GM12872 (cell line): ENCODE data around the gene UBQLN2.

ENCODE experiments used
- TF ChIP-seq, protein P1 (sequence below): IDR thresholded peaks from 3 replicates; pipeline ENCODE4 v1.5.1; 2011; ENCODE audit warnings: low read depth, mild to moderate bottlenecking, low read length, moderate library complexity; ENCODE audit not compliant: insufficient read depth

Gene UBQLN2

DNA sequence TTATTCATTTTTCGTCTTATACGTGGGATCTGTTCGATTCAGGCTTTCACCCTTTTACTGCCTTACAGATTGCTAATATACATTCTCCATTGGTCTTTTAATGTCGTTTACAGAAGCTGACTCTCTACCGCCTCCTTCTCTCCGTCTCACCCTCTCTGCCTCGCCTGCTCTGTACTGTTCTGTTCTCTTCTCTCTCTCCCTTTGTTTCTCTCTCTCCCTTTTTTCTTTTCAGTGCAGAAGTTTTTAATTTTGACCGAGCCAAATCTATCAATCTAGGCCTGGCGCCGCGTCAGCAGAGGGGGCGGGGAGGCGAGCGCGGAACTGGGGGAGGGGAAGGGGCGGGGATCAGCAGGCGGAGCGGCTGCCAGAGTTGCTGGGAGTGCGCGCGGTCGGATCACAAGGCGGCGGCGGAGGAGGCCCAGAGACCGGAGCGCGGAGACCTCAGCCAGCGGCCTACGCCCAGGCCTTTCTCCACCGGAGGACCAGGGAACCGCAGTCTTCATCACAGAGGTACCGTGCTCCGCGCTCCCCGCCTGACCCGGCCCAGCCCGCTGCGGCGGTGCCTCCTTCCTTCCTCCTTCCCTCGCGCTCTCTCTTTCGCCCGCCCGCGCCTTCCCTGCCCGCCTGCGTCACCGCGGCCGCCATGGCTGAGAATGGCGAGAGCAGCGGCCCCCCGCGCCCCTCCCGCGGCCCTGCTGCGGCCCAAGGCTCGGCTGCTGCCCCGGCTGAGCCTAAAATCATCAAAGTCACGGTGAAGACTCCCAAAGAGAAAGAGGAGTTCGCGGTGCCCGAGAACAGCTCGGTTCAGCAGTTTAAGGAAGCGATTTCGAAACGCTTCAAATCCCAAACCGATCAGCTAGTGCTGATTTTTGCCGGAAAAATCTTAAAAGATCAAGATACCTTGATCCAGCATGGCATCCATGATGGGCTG is at the start of gene UBQLN2:
Gene UBQLN2, plus strand, starts transcription at position 397 of the 931 bp plus-strand sequence. Its CDS starts 247 bp downstream, at position 644.
- TF ChIP-seq, protein P1, sequence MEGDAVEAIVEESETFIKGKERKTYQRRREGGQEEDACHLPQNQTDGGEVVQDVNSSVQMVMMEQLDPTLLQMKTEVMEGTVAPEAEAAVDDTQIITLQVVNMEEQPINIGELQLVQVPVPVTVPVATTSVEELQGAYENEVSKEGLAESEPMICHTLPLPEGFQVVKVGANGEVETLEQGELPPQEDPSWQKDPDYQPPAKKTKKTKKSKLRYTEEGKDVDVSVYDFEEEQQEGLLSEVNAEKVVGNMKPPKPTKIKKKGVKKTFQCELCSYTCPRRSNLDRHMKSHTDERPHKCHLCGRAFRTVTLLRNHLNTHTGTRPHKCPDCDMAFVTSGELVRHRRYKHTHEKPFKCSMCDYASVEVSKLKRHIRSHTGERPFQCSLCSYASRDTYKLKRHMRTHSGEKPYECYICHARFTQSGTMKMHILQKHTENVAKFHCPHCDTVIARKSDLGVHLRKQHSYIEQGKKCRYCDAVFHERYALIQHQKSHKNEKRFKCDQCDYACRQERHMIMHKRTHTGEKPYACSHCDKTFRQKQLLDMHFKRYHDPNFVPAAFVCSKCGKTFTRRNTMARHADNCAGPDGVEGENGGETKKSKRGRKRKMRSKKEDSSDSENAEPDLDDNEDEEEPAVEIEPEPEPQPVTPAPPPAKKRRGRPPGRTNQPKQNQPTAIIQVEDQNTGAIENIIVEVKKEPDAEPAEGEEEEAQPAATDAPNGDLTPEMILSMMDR, result no peak

DNA sequence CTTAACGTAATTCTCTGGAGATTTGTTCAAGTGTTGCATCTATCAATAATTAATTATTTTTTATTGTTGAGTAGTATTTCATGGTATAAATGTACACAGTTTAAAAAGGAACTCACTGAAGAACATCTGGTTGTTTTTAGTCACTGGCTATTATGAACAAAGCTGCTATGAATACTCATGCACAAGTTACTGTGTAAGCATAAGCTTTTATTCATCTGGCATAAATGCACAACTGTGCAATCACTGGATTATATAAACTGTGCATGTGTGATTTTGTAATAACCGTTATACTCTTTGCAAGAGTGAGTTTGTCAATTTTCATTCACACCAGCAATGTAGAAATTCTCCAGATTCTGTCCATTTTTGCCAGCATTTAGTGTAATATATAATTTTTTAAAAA is 43.8 kb upstream of the UBQLN2 start:
- TF ChIP-seq, protein P1, result no peak

DNA sequence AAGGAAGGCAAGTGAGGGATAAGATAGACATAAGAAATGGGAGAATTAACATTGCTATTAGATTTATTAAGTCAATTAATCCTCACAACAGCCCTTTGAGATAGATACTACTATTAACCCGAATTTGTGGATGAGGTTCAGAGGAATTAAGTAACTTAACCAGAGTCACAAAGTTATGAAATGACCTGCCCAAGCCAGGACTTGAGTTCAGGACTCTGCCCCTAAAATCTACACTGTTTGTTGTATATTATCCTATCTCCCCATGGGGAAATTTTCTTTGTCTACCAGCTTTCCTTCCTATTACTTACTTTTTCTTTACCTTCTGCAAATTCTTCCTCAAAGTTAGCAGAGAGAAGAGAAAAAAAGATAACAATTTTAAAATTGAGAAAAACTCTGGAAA is 33.4 kb upstream of the UBQLN2 start:
- TF ChIP-seq, protein P1, result no peak

DNA sequence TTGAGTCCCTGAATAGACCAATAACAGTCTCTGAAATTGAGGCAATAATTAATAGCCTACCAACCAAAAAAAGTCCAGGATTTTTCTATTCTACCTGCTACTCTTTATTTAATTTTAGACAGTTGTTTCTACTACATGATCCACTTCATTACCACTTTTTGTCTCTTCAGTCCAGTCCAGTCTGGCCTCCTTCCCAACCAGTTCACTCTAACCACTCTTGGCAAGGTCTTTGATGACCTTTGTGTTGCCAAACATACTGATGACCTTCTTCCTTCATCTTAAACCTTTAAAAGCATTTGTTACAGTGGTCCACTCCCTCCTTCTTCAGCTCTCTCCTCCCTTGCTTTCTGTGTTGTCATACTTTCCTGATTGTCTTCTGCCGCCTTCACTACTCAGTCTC is 12.8 kb upstream of the UBQLN2 start:
- TF ChIP-seq, protein P1, result no peak

DNA sequence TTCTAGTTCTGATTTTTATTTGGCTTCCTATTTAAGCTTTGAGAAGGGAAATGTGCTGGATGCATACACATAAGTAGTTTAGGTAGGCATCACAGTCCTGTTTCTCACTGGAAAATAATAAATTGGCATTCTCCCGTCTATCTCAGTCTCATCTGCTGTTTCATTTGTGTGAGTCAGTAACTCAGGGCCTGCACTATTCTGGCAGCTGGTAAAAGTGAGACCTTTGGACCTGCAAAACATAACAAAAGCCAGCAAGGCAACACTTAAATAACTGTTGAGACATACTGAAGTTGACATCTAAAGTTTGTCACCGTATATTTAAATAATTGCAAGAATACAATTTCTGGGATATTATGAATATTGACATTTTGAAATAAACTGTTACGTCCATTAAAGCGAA is 8.6 kb upstream of the UBQLN2 start:
- TF ChIP-seq, protein P1, result no peak

DNA sequence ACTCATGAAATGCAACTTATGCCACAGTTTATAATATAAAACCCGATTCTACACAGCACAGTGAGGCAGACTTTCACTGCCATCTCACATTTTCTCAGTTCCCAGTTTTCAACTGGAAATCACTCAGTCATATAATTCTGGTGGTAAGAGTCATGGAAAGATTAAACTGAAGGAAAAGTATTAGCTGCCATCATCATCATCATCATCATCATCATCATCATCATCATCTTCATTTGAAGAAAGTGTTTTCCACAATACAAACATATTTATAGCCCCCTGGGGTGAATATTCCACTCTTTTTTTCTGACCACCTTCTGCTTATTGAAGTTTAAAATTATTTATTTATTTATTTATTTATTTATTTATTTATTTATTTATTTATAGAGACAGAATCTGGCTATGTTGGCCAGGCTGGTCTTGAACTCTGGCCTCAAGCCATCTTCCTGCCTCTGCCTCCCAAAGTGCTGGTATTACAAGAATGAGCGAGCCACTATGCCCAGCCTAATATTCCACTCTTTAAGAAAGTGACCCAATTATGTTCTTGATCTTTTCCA is 6.0 kb upstream of the UBQLN2 start:
- TF ChIP-seq, protein P1, result no peak

DNA sequence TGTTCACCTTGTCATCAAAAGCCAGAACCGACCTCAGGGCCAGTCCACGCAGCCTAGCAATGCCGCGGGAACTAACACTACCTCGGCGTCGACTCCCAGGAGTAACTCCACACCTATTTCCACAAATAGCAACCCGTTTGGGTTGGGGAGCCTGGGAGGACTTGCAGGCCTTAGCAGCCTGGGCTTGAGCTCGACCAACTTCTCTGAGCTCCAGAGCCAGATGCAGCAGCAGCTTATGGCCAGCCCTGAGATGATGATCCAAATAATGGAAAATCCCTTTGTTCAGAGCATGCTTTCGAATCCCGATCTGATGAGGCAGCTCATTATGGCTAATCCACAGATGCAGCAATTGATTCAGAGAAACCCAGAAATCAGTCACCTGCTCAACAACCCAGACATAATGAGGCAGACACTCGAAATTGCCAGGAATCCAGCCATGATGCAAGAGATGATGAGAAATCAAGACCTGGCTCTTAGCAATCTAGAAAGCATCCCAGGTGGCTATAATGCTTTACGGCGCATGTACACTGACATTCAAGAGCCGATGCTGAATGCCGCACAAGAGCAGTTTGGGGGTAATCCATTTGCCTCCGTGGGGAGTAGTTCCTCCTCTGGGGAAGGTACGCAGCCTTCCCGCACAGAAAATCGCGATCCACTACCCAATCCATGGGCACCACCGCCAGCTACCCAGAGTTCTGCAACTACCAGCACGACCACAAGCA is 898 bp downstream of the UBQLN2 start:
- TF ChIP-seq, protein P1, result no peak
